Right lobe of liver (tissue), 6 donors: Measurements from ENCODE around the gene ZIC4. TPM values are rescaled to one million over a fixed set of nuclear protein-coding genes. Genes with fewer than 3 reads are reported as not detected.

Experiments
- ATAC-seq, 4 donors: fragments of 200-7000 bp; cut with Tn5 transposase; one replicate each; pipeline ENCODE4 v1.9.1; 2020; ENCODE audit warnings: mild to moderate bottlenecking in 4 of 4, moderate library complexity in 4 of 4
- DNase-seq, 3 donors: peaks; one replicate each; pipeline ENCODE4 v3.0.0-alpha.2; 2020
- H3K27ac ChIP-seq, 3 donors: fragments of 200-600 bp; one replicate each; pipeline ENCODE4 v1.8.0; 2022
- H3K27me3 ChIP-seq, 2 donors: fragments of 200-600 bp; one replicate each; pipeline ENCODE4 v1.8.0; 2022
- H3K36me3 ChIP-seq, 4 donors: fragments of 200-600 bp; sonication (generic) in 1 of 4; one replicate each; pipeline versions ENCODE4 v1.5.1 to v1.8.0; 2017 to 2022; ENCODE audit warnings: control low read depth in 1 of 4
- H3K4me1 ChIP-seq, 4 donors: fragments of 200-600 bp; sonication (generic) in 1 of 4; one replicate each; pipeline versions ENCODE4 v1.5.1 to v1.8.0; 2017 to 2022; ENCODE audit warnings: control low read depth in 1 of 4
- H3K4me3 ChIP-seq, 3 donors: fragments of 200-600 bp; one replicate each; pipeline ENCODE4 v1.8.0; 2022
- H3K9me3 ChIP-seq, 4 donors: fragments of 200-600 bp; sonication (generic) in 1 of 4; one replicate each; pipeline versions ENCODE4 v1.5.1 to v1.8.0; 2017 to 2022; ENCODE audit warnings: control low read depth in 1 of 4
- POLR2A ChIP-seq: fragments of 450-650 bp; IDR thresholded peaks from one replicate; pipeline ENCODE4 v1.6.1; 2017; ENCODE audit warnings: antibody characterized with exemption, mild to moderate bottlenecking
- WGBS: methylation state at CpG from one replicate; pipeline ENCODE4 v1.1.6; 2018; ENCODE audit warnings: low coverage, low lambda C conversion rate; ENCODE audit not compliant: insufficient coverage; ENCODE audit errors: missing lambda C conversion rate; 5-methylcytosine and 5-hydroxymethylcytosine counted together
- intact Hi-C, 2 donors: fragments of 100-400 bp; cut with DNase I; formaldehyde crosslinking; loops; one replicate each; pipeline versions ENCODE4 v1.11.2 to v1.14.1; 2022
- total RNA-seq, 6 experiments: library from RNA; depleted of rRNA in 2 of 6; stranded (reverse); fragments of >200 nt in 2 of 6; fragmentation: NEBNext Ultra II Directional in 3 of 6; extraction: Animal tissue kit (Norgen Biotek cat#: 25700) in 3 of 6; gene quantifications; one replicate each; pipeline versions ENCODE4 v1.1.0 to v1.2.4, GENCODE V29; 2016 to 2023
- TF ChIP-seq, protein P1 (sequence below), 4 donors: fragments of 200-600 bp in 3 of 4; fragments of 450-650 bp in 1 of 4; IDR thresholded peaks; one replicate each; pipeline versions ENCODE4 v1.5.1 to v1.8.0; 2016 to 2022; ENCODE audit warnings: antibody characterized with exemption in 4 of 4, mild to moderate bottlenecking in 2 of 4
- donor health status: DM: no; HTN: yes; CAD: no.
- donor health status: DM: no; HTN: no; CAD: no.
- donor health status: DM: no; HTN: no; CAD: no.
- donor health status: DM: no; HTN: yes; CAD: no.
- donor health status: DM: no; HTN: yes; CAD: no.

The ZIC4 gene
- total RNA-seq, 6 experiments from 2014 or later = 0.04 to 0.28 (median 0.12) TPM; not detected in 3

DNA sequence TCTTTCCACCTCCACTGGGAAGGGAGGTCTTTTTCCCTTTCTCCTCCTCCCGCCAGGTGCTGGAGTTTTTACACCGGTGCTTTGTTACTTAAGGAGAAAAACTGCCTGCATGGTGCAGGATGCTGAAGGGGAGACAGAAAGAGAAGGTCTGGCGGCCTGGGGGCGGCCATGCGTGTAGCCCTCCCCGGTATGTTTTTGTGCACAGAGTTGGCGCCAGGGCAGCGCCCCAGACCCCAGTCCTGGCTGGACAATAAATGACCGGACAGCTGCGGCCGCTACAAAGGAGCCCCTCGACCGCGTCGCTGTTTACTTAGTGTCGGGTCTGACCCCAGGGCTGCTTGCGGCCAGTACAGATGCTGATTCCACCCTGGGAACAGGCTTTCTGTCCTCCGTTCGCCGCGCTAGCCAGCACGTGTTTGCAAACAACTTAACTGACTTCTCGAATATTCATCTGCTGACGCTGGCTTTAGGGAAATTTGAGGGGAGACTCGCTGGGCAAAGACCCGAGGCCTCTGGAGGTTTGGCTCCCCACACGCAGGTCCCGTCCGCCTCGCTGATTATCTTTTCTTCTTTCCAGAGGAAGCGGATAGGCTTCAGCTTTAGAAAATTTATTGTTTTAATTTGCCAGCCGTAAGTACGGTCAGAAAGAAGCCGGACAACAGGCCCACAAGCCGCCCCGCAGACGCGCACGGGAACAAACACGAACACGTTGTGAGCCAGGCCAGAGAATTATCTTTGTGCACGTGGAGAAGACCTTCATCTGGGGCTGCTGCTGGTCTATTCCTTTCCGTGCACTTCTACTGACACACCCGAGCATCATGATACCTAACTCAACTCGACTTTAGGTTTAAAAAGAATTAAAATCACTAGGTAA is 46.9 kb downstream of the ZIC4 start:
- Histone ChIP-seq H3K4me3 (no peak overlapping the region), H3K36me3 (no peaks in the 10 kb centered on the region), H3K27ac (no peak overlapping the region), H3K27me3 (peaks cover 4 to 44% of the 10 kb centered on the region in 2 donors), H3K9me3 (no peaks in the 10 kb centered on the region), H3K4me1 (no peaks in the 10 kb centered on the region)
- no peak for TF ChIP-seq POLR2A
- TF ChIP-seq, protein P1, sequence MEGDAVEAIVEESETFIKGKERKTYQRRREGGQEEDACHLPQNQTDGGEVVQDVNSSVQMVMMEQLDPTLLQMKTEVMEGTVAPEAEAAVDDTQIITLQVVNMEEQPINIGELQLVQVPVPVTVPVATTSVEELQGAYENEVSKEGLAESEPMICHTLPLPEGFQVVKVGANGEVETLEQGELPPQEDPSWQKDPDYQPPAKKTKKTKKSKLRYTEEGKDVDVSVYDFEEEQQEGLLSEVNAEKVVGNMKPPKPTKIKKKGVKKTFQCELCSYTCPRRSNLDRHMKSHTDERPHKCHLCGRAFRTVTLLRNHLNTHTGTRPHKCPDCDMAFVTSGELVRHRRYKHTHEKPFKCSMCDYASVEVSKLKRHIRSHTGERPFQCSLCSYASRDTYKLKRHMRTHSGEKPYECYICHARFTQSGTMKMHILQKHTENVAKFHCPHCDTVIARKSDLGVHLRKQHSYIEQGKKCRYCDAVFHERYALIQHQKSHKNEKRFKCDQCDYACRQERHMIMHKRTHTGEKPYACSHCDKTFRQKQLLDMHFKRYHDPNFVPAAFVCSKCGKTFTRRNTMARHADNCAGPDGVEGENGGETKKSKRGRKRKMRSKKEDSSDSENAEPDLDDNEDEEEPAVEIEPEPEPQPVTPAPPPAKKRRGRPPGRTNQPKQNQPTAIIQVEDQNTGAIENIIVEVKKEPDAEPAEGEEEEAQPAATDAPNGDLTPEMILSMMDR (IDR thresholded peaks at IDR 0.05) = no peak
- ATAC-seq = no peak
- no peak for DNase-seq
- intact Hi-C loops = no loop called here
- 6% methylated on average over 33 of the region's 45 CpGs for WGBS

DNA sequence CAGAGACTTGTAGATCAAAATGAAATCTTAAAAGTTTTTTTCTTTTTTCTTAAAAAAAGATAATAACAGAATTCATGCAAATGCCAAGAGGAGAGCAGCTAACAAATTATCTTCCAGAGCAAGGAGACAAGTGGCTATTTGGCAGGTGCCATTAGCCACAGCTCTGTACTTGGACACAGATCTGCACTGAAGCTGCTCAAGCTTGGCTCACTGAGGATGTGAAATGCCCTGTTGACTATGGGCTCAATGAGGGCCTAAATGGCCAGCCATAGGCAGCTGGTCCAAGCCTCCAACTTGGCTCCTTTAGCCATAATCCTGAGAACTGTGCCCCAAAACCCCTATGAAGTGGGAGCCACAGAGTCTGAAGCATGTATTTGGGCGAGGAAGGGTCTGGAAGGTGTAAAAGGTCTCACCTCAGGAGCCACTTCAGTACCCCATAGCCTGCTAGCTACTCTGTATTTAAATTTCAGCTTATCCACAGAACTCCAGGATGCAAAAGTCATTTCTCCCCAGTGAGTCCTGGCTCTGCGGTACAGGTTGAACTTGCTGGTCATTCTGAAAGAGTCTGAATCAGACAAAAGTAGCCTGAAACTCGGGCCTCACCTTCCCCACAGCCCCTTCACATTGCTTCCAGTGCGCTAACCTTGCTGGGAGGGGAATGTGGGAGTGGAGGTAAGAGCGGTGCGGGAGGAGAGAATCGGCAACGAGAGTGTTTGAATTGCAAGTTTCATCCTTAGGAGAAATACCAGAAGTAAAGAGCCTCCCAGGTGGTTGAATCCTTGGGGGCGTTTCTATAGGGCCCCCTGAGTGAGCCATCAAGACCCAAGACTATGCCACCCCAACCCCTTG is 48.0 kb downstream of the ZIC4 start:
- no peaks in the 10 kb centered on the region for H3K9me3 ChIP-seq
- 0% methylated on average over 3 of the region's 9 CpGs for WGBS
- DNase-seq (no peak), ATAC-seq (no peak)
- H3K4me3 ChIP-seq = no peak overlapping the region
- H3K4me1 ChIP-seq = no peaks in the 10 kb centered on the region
- H3K27ac ChIP-seq = no peak overlapping the region
- peaks cover 8 to 51% of the 10 kb centered on the region in 2 donors for H3K27me3 ChIP-seq
- no peaks in the 10 kb centered on the region for H3K36me3 ChIP-seq
- intact Hi-C loops = no loop called here
- TF ChIP-seq POLR2A = no peak
- TF ChIP-seq, protein P1 (IDR thresholded peaks at IDR 0.05) = no peak

DNA sequence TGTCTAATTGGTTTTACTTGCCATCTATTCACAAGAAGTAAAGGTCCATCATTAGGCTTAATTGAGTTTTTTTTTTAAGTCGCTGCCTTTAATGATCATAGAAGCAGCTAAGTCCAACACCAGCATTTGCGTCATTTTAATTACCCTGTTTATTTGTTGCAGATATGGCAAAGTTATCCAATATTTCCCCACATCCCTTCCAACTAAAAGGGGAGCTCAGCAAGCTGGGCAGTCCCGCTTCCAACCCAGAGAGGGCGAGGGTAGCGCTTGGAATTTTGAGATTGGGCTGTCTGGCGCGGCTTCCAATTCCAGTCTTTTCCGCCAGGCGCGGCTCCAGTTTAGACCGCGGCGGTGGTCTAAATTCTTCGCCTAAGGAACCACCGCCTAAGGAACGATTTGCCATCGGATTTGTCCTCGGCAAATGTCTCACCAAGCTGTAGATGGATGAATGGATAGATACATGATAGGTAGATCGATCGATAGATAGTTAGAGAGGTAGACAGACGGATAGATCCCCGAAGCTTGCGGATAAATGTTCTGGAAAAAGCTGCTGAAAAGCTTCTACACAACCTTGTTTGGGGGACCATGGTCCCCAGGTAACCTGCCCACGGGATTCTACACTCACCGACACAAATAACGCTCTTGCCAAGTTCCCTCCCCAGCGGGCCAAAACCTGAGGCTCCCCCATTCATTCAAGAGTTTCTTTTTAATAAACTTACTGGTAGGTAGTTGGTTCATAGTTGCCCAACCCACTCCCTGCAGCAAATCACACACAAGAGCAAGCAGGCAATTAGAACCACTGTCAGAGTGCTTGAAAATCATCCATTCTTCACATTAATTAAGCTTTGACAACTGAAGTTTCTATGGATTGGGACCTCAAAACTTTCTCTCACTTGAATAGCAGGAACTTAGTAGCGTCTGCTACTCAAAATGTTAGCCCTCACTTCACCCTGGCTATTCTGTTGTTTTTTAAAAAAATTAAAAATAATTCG is 49.1 kb downstream of the ZIC4 start:
- ATAC-seq (no peak), DNase-seq (no peak)
- peaks cover 8 to 51% of the 10 kb centered on the region in 2 donors for H3K27me3 ChIP-seq
- TF ChIP-seq POLR2A = no peak
- TF ChIP-seq, protein P1 (IDR thresholded peaks at IDR 0.05) = no peak
- H3K9me3 ChIP-seq = no peaks in the 10 kb centered on the region
- H3K27ac ChIP-seq = no peak overlapping the region
- intact Hi-C loops = no loop called here
- H3K4me1 ChIP-seq = no peaks in the 10 kb centered on the region
- H3K4me3 ChIP-seq = no peak overlapping the region
- 4% methylated on average over 29 of the region's 29 CpGs for WGBS
- H3K36me3 ChIP-seq = no peaks in the 10 kb centered on the region
